ENCODE measurements around the gene LARP7.

LARP7 gene

DNA sequence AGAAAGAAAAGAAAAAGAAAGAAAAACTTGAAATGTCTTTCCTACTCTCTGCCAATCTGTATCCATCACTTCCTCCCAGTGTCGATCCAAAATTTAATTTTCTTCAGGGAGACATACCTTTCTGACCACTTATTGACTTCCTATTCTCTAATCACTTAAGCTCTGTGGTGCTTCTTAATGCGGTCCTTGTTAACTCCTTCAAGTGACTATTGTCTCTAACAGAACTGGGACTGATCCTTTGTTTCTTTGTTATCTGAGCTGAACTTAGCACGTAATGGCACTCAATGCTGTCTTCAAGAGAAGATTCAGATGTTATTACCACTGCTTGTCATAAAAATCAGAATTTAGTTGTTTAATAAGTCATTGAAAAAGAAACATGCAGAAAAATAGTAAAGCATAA lies 31.2 kb downstream of the LARP7 start:
- no peaks in the 10 kb centered on the region for H3F3A ChIP-seq (ENCODE audit: insufficient read depth, low read length)
- no peaks in the 10 kb centered on the region for H3K4me1 ChIP-seq (ENCODE audit: insufficient read depth, low read length, severe bottlenecking)
- no peak for TF ChIP-seq EZH2 (IDR thresholded peaks at IDR 0.05; ENCODE audit: borderline replicate concordance, low read length)
- TF ChIP-seq, protein P1, sequence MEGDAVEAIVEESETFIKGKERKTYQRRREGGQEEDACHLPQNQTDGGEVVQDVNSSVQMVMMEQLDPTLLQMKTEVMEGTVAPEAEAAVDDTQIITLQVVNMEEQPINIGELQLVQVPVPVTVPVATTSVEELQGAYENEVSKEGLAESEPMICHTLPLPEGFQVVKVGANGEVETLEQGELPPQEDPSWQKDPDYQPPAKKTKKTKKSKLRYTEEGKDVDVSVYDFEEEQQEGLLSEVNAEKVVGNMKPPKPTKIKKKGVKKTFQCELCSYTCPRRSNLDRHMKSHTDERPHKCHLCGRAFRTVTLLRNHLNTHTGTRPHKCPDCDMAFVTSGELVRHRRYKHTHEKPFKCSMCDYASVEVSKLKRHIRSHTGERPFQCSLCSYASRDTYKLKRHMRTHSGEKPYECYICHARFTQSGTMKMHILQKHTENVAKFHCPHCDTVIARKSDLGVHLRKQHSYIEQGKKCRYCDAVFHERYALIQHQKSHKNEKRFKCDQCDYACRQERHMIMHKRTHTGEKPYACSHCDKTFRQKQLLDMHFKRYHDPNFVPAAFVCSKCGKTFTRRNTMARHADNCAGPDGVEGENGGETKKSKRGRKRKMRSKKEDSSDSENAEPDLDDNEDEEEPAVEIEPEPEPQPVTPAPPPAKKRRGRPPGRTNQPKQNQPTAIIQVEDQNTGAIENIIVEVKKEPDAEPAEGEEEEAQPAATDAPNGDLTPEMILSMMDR (IDR thresholded peaks at IDR 0.05; ENCODE audit: low read length) = no peak
- no peak overlapping the region for H3K27ac ChIP-seq (ENCODE audit: low read depth, low read length, poor library complexity, severe bottlenecking)
- H3K9ac ChIP-seq (ENCODE audit: low read length) = no peak overlapping the region
- H2AFZ ChIP-seq (ENCODE audit: low read length) = no peak overlapping the region
- no peaks in the 10 kb centered on the region for H4K20me1 ChIP-seq (ENCODE audit: insufficient read depth, low read length)
- H3K4me2 ChIP-seq (ENCODE audit: low read length) = no peak overlapping the region
- no peaks in the 10 kb centered on the region for H3K27me3 ChIP-seq (ENCODE audit: insufficient read depth, low read length)
- H3K79me2 ChIP-seq (ENCODE audit: insufficient read depth, low read length) = no peaks in the 10 kb centered on the region
- H3K4me3 ChIP-seq (ENCODE audit: low read depth, low read length, poor library complexity, severe bottlenecking) = no peak overlapping the region
- H3K36me3 ChIP-seq (ENCODE audit: insufficient read depth, low read length) = no peaks in the 10 kb centered on the region
- H3K9me2 ChIP-seq (ENCODE audit: low read depth, low read length) = no peaks in the 10 kb centered on the region
- no peaks in the 10 kb centered on the region for H3K9me3 ChIP-seq (ENCODE audit: low read length)

DNA sequence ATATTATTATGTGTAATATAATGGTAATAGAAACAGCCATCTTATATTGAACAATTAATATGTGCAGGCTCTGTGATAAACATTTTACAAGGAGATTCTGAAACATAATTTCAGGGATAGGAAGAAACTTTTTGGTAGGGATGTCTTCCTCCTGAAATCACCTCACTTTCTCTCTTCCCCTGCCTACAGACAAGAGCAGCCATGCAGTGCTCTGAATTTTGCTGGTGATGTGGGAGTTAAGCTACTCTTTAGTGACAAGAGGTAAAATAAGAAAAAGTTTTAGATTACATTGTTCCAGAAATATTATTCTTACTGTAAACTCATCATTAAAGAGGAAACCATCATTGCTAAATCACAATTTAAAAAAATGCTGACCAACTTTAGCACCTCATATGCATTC lies 36.1 kb downstream of the LARP7 start:
- Histone ChIP-seq H4K20me1 (ENCODE audit: insufficient read depth, low read length) (no peaks in the 10 kb centered on the region), H3K4me2 (ENCODE audit: low read length) (no peak overlapping the region), H3K4me3 (ENCODE audit: low read depth, low read length, poor library complexity, severe bottlenecking) (no peak overlapping the region), H3F3A (ENCODE audit: insufficient read depth, low read length) (no peaks in the 10 kb centered on the region), H3K27ac (ENCODE audit: low read depth, low read length, poor library complexity, severe bottlenecking) (no peak overlapping the region), H3K79me2 (ENCODE audit: insufficient read depth, low read length) (no peaks in the 10 kb centered on the region), H3K9me2 (ENCODE audit: low read depth, low read length) (no peaks in the 10 kb centered on the region), H3K9me3 (ENCODE audit: low read length) (no peaks in the 10 kb centered on the region), H3K27me3 (ENCODE audit: insufficient read depth, low read length) (no peaks in the 10 kb centered on the region), H3K4me1 (ENCODE audit: insufficient read depth, low read length, severe bottlenecking) (no peaks in the 10 kb centered on the region), H3K9ac (ENCODE audit: low read length) (no peak overlapping the region), H2AFZ (ENCODE audit: low read length) (no peak overlapping the region), H3K36me3 (ENCODE audit: insufficient read depth, low read length) (no peaks in the 10 kb centered on the region)
- TF ChIP-seq, protein P1 (IDR thresholded peaks at IDR 0.05; ENCODE audit: low read length) = no peak
- no peak for TF ChIP-seq EZH2 (IDR thresholded peaks at IDR 0.05; ENCODE audit: borderline replicate concordance, low read length)

DNA sequence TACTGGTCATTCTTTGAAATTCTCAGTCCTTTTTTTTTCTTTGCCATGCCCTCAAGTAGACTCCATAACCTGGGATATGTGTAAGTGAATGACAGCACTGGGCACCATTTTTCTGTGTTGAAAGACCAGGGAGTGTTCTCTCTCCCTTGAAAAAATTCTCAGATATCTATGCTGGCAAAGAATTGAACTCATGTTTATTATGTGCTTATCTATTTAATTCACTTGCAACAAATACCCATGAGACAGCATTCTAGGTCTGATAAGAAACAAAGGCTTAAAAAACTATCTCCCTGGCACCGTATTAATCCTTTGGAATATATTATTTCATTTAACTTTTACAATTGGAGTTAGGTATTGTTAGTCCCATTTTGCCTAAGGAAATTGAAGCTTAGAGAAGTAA lies 36.7 kb downstream of the LARP7 start:
- no peaks in the 10 kb centered on the region for H3K9me2 ChIP-seq (ENCODE audit: low read depth, low read length)
- H3K36me3 ChIP-seq (ENCODE audit: insufficient read depth, low read length) = no peaks in the 10 kb centered on the region
- no peaks in the 10 kb centered on the region for H3K79me2 ChIP-seq (ENCODE audit: insufficient read depth, low read length)
- H3K9me3 ChIP-seq (ENCODE audit: low read length) = no peaks in the 10 kb centered on the region
- H3K4me1 ChIP-seq (ENCODE audit: insufficient read depth, low read length, severe bottlenecking) = no peaks in the 10 kb centered on the region
- no peaks in the 10 kb centered on the region for H4K20me1 ChIP-seq (ENCODE audit: insufficient read depth, low read length)
- no peaks in the 10 kb centered on the region for H3K27me3 ChIP-seq (ENCODE audit: insufficient read depth, low read length)
- H3K9ac ChIP-seq (ENCODE audit: low read length) = no peak overlapping the region
- TF ChIP-seq, protein P1 (IDR thresholded peaks at IDR 0.05; ENCODE audit: low read length) = no peak
- TF ChIP-seq EZH2 (IDR thresholded peaks at IDR 0.05; ENCODE audit: borderline replicate concordance, low read length) = no peak
- H3K27ac ChIP-seq (ENCODE audit: low read depth, low read length, poor library complexity, severe bottlenecking) = no peak overlapping the region
- no peaks in the 10 kb centered on the region for H3F3A ChIP-seq (ENCODE audit: insufficient read depth, low read length)
- no peak overlapping the region for H3K4me2 ChIP-seq (ENCODE audit: low read length)
- no peak overlapping the region for H2AFZ ChIP-seq (ENCODE audit: low read length)
- H3K4me3 ChIP-seq (ENCODE audit: low read depth, low read length, poor library complexity, severe bottlenecking) = no peak overlapping the region

Measured in OCI-LY1 (cell line).